ENCODE results near the gene SLC25A38. TPM values are rescaled to one million over a fixed set of nuclear protein-coding genes. Genes with fewer than 3 reads are reported as not detected.
"Not testable (repeated sequence)": the region's sequence is repeated elsewhere in the genome, so short reads cannot be mapped to it uniquely, and the experiment has no call there.

The SLC25A38 gene
- total and polyA plus RNA-seq, 5 donors = 11.1 to 19.9 (median 13.0) TPM

DNA sequence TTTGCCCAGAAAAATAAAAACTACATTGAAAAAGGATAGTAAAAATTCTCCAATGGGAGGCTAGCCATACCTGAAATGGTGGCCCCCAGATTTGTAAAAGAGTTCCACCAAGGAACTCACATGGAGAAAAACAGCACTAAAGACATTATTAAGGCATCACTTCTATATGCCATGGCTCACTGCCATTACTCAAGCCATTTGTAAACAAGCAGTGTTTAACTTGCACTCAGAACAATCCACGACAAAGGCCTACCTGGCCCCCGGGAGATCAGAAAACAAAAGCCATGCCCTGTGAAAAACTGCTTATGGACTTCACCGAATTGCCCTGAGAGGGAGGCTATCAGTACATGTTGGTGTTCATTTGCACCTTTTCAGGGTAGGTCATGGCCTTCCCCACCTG, 34.1 kb upstream of the SLC25A38 start:
- H3K27me3 ChIP-seq (ENCODE audit: control insufficient read depth, insufficient read depth) = no peaks in the 10 kb centered on the region
- 52% methylated on average over 3 of the region's 3 CpGs for WGBS
- H3K9me3 ChIP-seq (ENCODE audit: control insufficient read depth, low read length) = no peaks in the 10 kb centered on the region
- no peaks in the 10 kb centered on the region for H3K4me1 ChIP-seq (ENCODE audit: control insufficient read depth, insufficient read depth, low read length)
- H3K4me3 ChIP-seq (ENCODE audit: low read length) = no peak overlapping the region
- intact Hi-C loops (cut with DNase I) = no loop called here
- H3K27ac ChIP-seq (ENCODE audit: low read length) = no peak overlapping the region
- DNase-seq (no peak), ATAC-seq (no peak)

DNA sequence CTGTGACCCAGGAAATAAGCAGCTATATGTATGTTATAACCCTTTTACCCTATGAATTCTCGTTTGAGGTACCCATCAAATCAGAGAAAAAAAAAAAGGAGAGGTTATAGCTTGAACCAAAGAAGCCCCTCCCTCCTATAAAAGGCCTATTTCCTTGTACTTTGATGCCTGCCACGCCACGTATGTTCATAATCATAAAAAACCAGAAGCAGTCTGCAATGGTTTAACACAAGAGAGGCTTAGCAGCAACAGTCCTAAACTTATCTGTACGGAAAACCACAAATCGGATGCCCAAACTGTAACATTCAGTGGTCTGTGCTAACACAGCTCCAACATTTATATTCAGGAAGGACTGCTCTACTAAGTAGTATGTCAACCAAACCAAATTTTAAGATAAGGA, 32.5 kb upstream of the SLC25A38 start:
- no peak overlapping the region for H3K27ac ChIP-seq (ENCODE audit: low read length)
- 82% methylated on average over 5 of the region's 5 CpGs for WGBS
- no peaks in the 10 kb centered on the region for H3K4me1 ChIP-seq (ENCODE audit: control insufficient read depth, insufficient read depth, low read length)
- no peaks in the 10 kb centered on the region for H3K27me3 ChIP-seq (ENCODE audit: control insufficient read depth, insufficient read depth)
- ATAC-seq (no peak), DNase-seq (no peak)
- H3K9me3 ChIP-seq (ENCODE audit: control insufficient read depth, low read length) = no peaks in the 10 kb centered on the region
- H3K4me3 ChIP-seq (ENCODE audit: low read length) = no peak overlapping the region
- intact Hi-C loops (cut with DNase I) = no loop called here

DNA sequence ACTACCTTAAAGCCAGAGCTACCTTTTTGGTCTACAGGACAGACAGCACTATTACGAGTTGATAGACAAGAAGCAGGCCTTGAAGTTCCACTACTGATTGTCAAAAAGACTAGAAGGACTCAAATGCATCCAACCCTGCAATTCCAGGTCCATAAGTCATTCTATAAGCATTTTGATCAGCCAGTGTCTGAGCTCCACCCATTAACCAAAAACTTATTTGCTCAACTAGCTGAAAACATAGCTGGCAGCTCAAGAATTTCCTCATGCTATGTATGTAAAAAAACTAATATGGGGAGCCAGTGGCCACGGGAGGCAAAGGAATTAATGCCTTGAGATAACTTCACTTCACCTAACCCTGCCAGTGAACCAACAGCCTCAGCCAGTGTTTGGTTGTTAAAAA, 32.0 kb upstream of the SLC25A38 start:
- DNase-seq; H3K9me3 ChIP-seq (ENCODE audit: control insufficient read depth, low read length); intact Hi-C loops (cut with DNase I); ATAC-seq; H3K27ac ChIP-seq (ENCODE audit: low read length); H3K4me1 ChIP-seq (ENCODE audit: control insufficient read depth, insufficient read depth, low read length); H3K4me3 ChIP-seq (ENCODE audit: low read length); H3K27me3 ChIP-seq (ENCODE audit: control insufficient read depth, insufficient read depth): not testable (repeated sequence)
- 69% methylated on average over 2 of the region's 2 CpGs for WGBS

DNA sequence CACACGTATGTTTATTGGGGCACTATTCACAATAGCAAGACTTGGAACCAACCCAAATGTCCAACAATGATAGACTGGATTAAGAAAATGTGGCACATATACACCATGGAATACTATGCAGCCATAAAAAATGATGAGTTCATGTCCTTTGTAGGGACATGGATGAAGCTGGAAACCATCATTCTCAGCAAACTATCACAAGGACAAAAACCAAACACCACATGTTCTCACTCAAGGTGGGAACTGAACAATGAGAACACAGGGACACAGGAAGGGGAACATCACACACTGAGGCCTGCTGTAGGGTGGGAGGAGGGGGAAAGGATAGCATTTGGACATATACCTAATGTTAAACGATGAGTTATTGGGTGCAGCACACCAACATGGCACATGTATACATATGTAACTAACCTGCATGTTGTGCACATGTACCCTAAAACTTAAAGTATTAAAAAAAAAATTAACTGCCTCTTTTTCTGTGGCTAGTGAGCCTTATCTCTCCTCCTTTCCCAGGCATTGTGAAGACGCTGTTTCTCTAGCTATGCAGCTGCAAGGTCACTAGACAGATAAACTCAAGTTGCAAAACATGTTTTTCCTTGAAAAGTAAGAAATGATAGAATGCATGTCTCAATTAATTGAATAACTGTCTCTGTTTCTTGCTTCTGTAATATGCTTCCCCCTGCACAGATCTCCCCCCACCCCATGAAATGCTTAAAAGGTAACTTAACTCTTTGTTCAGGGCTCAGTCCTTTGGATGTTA, 29.8 kb upstream of the SLC25A38 start:
- WGBS = 67% methylated on average over 3 of the region's 3 CpGs
- H3K4me3 ChIP-seq (ENCODE audit: low read length); H3K27ac ChIP-seq (ENCODE audit: low read length); H3K4me1 ChIP-seq (ENCODE audit: control insufficient read depth, insufficient read depth, low read length); ATAC-seq; DNase-seq; H3K27me3 ChIP-seq (ENCODE audit: control insufficient read depth, insufficient read depth); H3K9me3 ChIP-seq (ENCODE audit: control insufficient read depth, low read length); intact Hi-C loops (cut with DNase I): not testable (repeated sequence)

DNA sequence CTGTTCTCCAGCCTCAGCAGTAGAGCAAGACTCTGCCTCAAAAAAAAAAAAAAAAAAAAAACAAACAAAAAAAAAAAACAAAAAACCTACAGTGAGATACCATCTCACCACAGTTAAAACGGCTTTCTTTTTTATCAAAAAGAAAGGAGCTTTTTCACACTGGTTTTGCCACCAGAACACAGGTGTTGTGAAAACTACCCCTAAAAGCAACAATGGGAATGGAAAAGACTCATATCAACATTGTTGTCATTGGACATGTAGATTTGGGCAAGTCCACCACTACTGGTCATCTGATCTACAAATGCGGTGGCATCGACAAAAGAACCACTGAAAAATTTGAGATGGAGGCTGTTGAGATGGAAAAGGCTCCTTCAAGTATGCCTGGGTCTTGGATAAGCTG, 24.8 kb upstream of the SLC25A38 start:
- 83% methylated on average over 3 of the region's 3 CpGs for WGBS
- Histone ChIP-seq H3K4me3 (ENCODE audit: low read length) (no peak overlapping the region), H3K9me3 (ENCODE audit: control insufficient read depth, low read length) (no peaks in the 10 kb centered on the region), H3K27ac (ENCODE audit: low read length) (no peak overlapping the region), H3K27me3 (ENCODE audit: control insufficient read depth, insufficient read depth) (no peaks in the 10 kb centered on the region), H3K4me1 (ENCODE audit: control insufficient read depth, insufficient read depth, low read length) (no peaks in the 10 kb centered on the region)
- DNase-seq = no peak
- intact Hi-C loops (cut with DNase I) = no loop called here
- ATAC-seq = no peak

DNA sequence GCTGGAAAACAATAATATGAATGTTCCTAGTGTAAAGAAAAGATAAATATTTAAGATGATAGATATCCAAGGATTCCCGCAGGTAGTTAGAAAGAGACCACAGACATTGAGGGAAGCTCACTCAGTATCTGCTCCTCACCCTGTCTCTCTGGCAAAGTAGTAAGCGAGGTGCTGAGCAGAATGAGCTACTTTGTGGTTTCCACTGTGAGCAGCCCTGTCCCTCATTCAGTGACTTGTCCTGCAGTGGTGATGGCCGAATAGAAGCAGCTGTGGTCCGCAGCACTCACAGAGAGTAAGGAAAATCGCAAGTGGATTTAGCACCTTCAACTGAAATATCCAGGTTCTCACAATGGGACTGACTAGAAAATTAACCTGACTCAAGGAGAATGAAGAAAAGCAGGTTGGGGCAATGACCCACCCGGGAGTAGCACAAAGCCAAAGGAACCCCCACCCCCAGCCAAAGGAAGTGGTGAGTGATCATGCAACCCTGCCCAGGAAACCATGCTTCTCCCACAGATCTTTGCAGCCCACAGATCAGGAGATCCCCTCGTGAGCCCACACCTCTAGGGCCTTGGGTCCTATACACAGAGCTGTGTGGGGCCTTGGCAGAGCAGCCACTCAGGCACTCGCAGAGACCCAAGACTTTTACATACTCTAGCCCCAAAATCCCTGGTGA, 21.8 kb upstream of the SLC25A38 start:
- H3K9me3 ChIP-seq (ENCODE audit: control insufficient read depth, low read length) = no peaks in the 10 kb centered on the region
- no peak for ATAC-seq
- intact Hi-C loops (cut with DNase I) = no loop called here

DNA sequence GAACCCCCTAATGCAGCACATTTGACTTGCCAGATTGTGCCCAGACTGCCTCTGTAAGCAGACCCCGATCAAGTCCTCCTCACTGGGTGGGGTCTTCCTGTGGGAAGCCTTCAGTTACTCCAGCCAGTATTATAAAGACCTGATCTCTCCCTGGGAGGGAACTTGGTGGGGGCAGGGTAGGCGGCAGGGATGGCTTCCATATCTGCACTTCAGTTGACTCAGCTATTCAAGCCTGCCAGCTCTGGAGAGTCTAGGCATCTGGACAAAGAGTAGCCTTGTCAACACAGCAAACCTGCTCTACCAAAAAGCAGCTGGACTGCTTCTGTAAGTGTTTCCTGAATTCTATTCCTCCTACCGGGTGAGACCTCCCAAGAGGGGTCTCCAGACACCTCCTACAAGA, 21.0 kb upstream of the SLC25A38 start:
- DNase-seq (no peak), ATAC-seq (peak; percentile 55 to 75)
- Histone ChIP-seq H3K4me1 (ENCODE audit: control insufficient read depth, insufficient read depth, low read length) (no peaks in the 10 kb centered on the region), H3K27me3 (ENCODE audit: control insufficient read depth, insufficient read depth) (no peaks in the 10 kb centered on the region), H3K9me3 (ENCODE audit: control insufficient read depth, low read length) (no peaks in the 10 kb centered on the region), H3K4me3 (ENCODE audit: low read length) (no peak overlapping the region), H3K27ac (ENCODE audit: low read length) (no peak overlapping the region)
- intact Hi-C loops (cut with DNase I) = no loop called here
- WGBS = 16% methylated on average over 3 of the region's 3 CpGs

More for the DNA sequence above, 21.8 kb upstream of the SLC25A38 start:
- Histone ChIP-seq H3K4me1 (ENCODE audit: control insufficient read depth, insufficient read depth, low read length) (no peaks in the 10 kb centered on the region), H3K4me3 (ENCODE audit: low read length) (no peak overlapping the region), H3K27me3 (ENCODE audit: control insufficient read depth, insufficient read depth) (no peaks in the 10 kb centered on the region), H3K27ac (ENCODE audit: low read length) (no peak overlapping the region)
- 72% methylated on average over 8 of the region's 8 CpGs for WGBS
- no peak for DNase-seq

DNA sequence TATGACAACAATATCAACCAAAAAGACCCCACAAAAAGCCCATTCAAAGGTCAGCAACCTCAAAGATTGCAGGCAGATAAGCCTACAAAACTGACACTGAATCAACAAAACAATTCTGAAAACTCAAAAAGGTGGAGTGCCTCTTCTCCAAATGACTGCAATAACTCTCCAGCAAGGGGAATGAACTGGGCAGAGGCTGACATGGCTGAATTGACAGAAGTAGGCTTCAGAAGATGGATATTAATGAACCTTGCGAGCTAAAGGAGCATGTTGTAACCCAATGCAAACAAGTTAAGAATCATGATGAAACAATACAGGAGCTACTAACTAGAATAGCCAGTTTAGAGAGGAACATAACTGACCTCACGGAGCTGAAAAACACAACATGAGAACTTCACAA, 20.4 kb upstream of the SLC25A38 start:
- Histone ChIP-seq H3K4me3 (ENCODE audit: low read length) (no peak overlapping the region), H3K27me3 (ENCODE audit: control insufficient read depth, insufficient read depth) (no peaks in the 10 kb centered on the region)
- no peak for ATAC-seq

DNA sequence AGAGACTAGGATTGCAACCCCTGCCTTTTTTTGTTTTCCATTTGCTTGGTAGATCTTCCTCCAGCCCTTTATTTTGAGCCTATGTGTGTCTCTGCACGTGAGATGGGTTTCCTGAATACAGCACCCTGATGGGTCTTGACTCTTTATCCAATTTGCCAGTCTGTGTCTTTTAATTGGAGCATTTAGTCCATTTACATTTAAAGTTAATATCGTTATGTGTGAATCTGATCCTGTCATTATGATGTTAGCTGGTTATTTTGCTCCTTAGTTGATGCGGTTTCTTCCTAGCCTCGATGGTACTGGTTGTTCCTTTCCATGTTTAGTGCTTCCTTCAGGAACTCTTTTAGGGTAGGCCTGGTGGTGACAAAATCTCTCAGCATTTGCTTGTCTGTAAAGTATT, 12.7 kb upstream of the SLC25A38 start:
- intact Hi-C loops (cut with DNase I); H3K27me3 ChIP-seq (ENCODE audit: control insufficient read depth, insufficient read depth); DNase-seq; ATAC-seq; H3K9me3 ChIP-seq (ENCODE audit: control insufficient read depth, low read length); H3K27ac ChIP-seq (ENCODE audit: low read length); H3K4me3 ChIP-seq (ENCODE audit: low read length); H3K4me1 ChIP-seq (ENCODE audit: control insufficient read depth, insufficient read depth, low read length): not testable (repeated sequence)
- 79% methylated on average over 4 of the region's 4 CpGs for WGBS

More for the DNA sequence above, 20.4 kb upstream of the SLC25A38 start:
- no peak overlapping the region for H3K27ac ChIP-seq (ENCODE audit: low read length)
- 92% methylated on average over 2 of the region's 2 CpGs for WGBS
- H3K9me3 ChIP-seq (ENCODE audit: control insufficient read depth, low read length) = no peaks in the 10 kb centered on the region
- intact Hi-C loops (cut with DNase I) = no loop called here
- no peak for DNase-seq
- H3K4me1 ChIP-seq (ENCODE audit: control insufficient read depth, insufficient read depth, low read length) = no peaks in the 10 kb centered on the region

DNA sequence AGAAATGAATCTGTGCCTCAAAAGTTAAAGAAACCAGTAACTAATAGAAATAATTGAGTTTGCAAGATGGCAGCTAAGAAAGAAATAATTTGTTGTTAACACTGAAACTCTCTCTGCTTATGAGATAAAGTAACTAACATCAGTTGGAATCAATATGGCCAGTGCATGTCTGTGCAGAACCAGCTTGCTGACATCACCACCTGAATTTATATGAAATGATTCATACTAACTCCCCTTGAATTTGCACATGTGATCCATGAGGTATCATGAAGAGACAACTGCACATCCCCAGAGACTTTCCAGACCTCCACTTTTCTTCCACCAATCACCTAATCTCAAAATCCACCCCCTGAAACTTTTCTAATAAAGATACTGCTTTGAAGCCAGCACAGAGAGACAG, 10.3 kb upstream of the SLC25A38 start:
- Histone ChIP-seq H3K4me1 (ENCODE audit: control insufficient read depth, insufficient read depth, low read length) (no peaks in the 10 kb centered on the region), H3K4me3 (ENCODE audit: low read length) (no peak overlapping the region), H3K27me3 (ENCODE audit: control insufficient read depth, insufficient read depth) (no peaks in the 10 kb centered on the region), H3K27ac (ENCODE audit: low read length) (no peak overlapping the region), H3K9me3 (ENCODE audit: control insufficient read depth, low read length) (no peaks in the 10 kb centered on the region)
- no peak for ATAC-seq
- intact Hi-C loops (cut with DNase I) = no loop called here
- no peak for DNase-seq

DNA sequence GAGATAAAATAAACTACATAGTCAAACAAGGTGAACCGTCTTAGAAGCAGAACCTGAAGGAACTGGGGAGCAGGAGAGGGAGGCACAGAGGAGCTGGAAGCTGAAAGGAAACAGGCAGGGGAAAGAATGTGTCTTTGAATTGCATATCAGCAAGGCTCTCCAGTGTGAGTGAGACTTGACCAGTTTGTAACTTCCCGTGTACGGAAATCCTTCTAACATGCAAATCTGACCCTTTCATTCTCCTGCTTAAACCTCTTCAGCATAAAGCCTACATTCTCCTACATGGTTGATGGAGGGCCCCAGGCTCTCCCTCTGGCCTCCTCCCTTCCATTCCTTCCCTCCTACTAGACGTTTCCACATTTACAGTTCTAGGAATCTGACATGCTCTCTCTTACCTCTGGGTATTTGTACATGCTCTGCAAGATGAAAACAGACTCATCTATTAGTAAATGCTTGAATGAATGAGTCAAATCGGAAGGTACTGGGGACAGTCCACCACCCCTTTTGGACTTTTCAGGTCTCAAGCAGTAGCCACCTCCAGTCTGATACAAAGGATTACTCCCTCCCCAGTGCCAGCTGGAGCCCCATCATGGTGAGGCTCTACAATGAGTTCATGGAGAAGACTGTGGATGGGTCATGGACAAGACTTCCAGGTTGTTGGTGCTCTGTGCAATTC, 6.1 kb upstream of the SLC25A38 start:
- Histone ChIP-seq H3K27ac (ENCODE audit: low read length) (no peak overlapping the region), H3K4me3 (ENCODE audit: low read length) (no peak overlapping the region), H3K9me3 (ENCODE audit: control insufficient read depth, low read length) (no peaks in the 10 kb centered on the region), H3K4me1 (ENCODE audit: control insufficient read depth, insufficient read depth, low read length) (no peaks in the 10 kb centered on the region), H3K27me3 (ENCODE audit: control insufficient read depth, insufficient read depth) (no peaks in the 10 kb centered on the region)
- ATAC-seq = no peak
- no peak for DNase-seq
- intact Hi-C loops (cut with DNase I) = no loop called here
- 33% methylated on average over 5 of the region's 5 CpGs for WGBS

All from right cardiac atrium (tissue), 5 donors.